Activated T-cell treated with anti-CD3 and anti-CD28 coated beads for 24 hours (primary cell): ENCODE measurements around the gene GPRIN1.

Experiments used
- DNase-seq: peaks from one replicate; pipeline ENCODE4 v3.0.0-alpha.2; 2020; ENCODE audit warnings: low read depth

GPRIN1 gene

GRCh38 chr5:176643491-176644219, 33.7 kb upstream of the GPRIN1 start:
- DNase-seq = no peak

- no peak for DNase-seq
Observed at GRCh38 chr5:176642675-176643490, 32.9 kb upstream of the GPRIN1 start.

GRCh38 chr5:176640616-176641015, 30.7 kb upstream of the GPRIN1 start:
- no peak for DNase-seq

- no peak for DNase-seq
Observed at GRCh38 chr5:176639981-176640380, 30.0 kb upstream of the GPRIN1 start.

- no peak for DNase-seq
Observed at GRCh38 chr5:176639208-176639607, 29.3 kb upstream of the GPRIN1 start.

- no peak for DNase-seq
Observed at GRCh38 chr5:176638437-176638836, 28.5 kb upstream of the GPRIN1 start.

- no peak for DNase-seq
Observed at GRCh38 chr5:176637556-176637955, 27.6 kb upstream of the GPRIN1 start.

- no peak for DNase-seq
Observed at GRCh38 chr5:176636426-176636825, 26.5 kb upstream of the GPRIN1 start.

GRCh38 chr5:176633598-176633997, 23.6 kb upstream of the GPRIN1 start:
- DNase-seq = no peak

- DNase-seq = no peak
Observed at GRCh38 chr5:176632745-176633144, 22.8 kb upstream of the GPRIN1 start.

GRCh38 chr5:176631383-176632200, 21.6 kb upstream of the GPRIN1 start:
- DNase-seq = no peak

- no peak for DNase-seq
Observed at GRCh38 chr5:176630681-176631222, 20.8 kb upstream of the GPRIN1 start.

- DNase-seq = peak; percentile 48
Observed at GRCh38 chr5:176629853-176630680, 20.1 kb upstream of the GPRIN1 start, which contains the start of the genes EIF4E1B and SNCB. Gene EIF4E1B, plus strand, starts transcription at chr5:176630675. Its CDS starts 12,113 bp downstream, at chr5:176642788. Gene SNCB, minus strand, starts transcription at chr5:176630534. Its CDS starts 880 bp downstream, at chr5:176629654.

- no peak for DNase-seq
Observed at GRCh38 chr5:176629317-176629852, 19.4 kb upstream of the GPRIN1 start.

GRCh38 chr5:176628406-176629228, 18.7 kb upstream of the GPRIN1 start:
- DNase-seq = no peak

- no peak for DNase-seq
Observed at GRCh38 chr5:176627582-176627981, 17.6 kb upstream of the GPRIN1 start.

- no peak for DNase-seq
Observed at GRCh38 chr5:176626876-176627236, 16.9 kb upstream of the GPRIN1 start.

GRCh38 chr5:176625966-176626875, 16.3 kb upstream of the GPRIN1 start:
- no peak for DNase-seq

GRCh38 chr5:176625512-176625911, 15.6 kb upstream of the GPRIN1 start:
- DNase-seq = no peak
